Osteoblast (primary cell): ENCODE results near the gene ADGRA3. TPM values are rescaled to one million over a fixed set of nuclear protein-coding genes. Genes with fewer than 3 reads are reported as not detected.
"Not testable (repeated sequence)": the region's sequence is repeated elsewhere in the genome, so short reads cannot be mapped to it uniquely, and the experiment has no call there.

Source experiments
- DNase-seq: peaks from one replicate; pipeline ENCODE4 v3.0.0; 2011; ENCODE audit warnings: low spot score, mixed read lengths; ENCODE audit not compliant: insufficient read length; ENCODE audit errors: missing footprints
- H2AFZ ChIP-seq: 2 replicates; pipeline ENCODE4 v1.6.0; 2011; ENCODE audit warnings: mild to moderate bottlenecking, low read length
- H3K27ac ChIP-seq: 2 replicates; pipeline ENCODE4 v1.5.1; 2011; ENCODE audit warnings: mild to moderate bottlenecking, low read depth, low read length, moderate library complexity
- H3K27me3 ChIP-seq: 2 replicates; pipeline ENCODE4 v1.6.0; 2012; ENCODE audit warnings: mild to moderate bottlenecking, control low read depth, inconsistent platforms, low read length, moderate library complexity; ENCODE audit not compliant: insufficient read depth
- H3K36me3 ChIP-seq: 2 replicates; pipeline ENCODE4 v1.5.1; 2011; ENCODE audit warnings: mild to moderate bottlenecking, low read length, control low read depth, moderate library complexity; ENCODE audit not compliant: insufficient read depth
- H3K4me1 ChIP-seq: 2 replicates; pipeline ENCODE4 v1.5.1; 2011; ENCODE audit warnings: mild to moderate bottlenecking, low read length, control low read depth, moderate library complexity; ENCODE audit not compliant: insufficient read depth
- H3K4me2 ChIP-seq: 2 replicates; pipeline ENCODE4 v1.6.0; 2011; ENCODE audit warnings: mild to moderate bottlenecking, low read length; ENCODE audit not compliant: insufficient read depth
- H3K4me3 ChIP-seq: fragments of 200-600 bp; sonication (generic); 3 replicates; pipeline ENCODE4 v1.5.1; 2012; ENCODE audit warnings: mild to moderate bottlenecking, low read length, inconsistent platforms; ENCODE audit not compliant: insufficient read depth
- H3K79me2 ChIP-seq: 2 replicates; pipeline ENCODE4 v1.6.0; 2012; ENCODE audit warnings: mild to moderate bottlenecking, low read length, control low read depth, inconsistent platforms; ENCODE audit not compliant: insufficient read depth
- H3K9me3 ChIP-seq: 2 replicates; pipeline ENCODE4 v1.5.1; 2011; ENCODE audit warnings: low read depth, low read length, control low read depth
- H4K20me1 ChIP-seq: 2 replicates; pipeline ENCODE4 v1.6.0; 2012; ENCODE audit warnings: mild to moderate bottlenecking, low read length, control low read depth; ENCODE audit not compliant: insufficient read depth
- total RNA-seq: library from RNA; depleted of rRNA; stranded (reverse); fragments of >200 nt; gene quantifications from 2 replicates; pipeline ENCODE4 v1.2.3, GENCODE V29; 2012
- TF ChIP-seq, protein P1 (sequence below): IDR thresholded peaks from 2 replicates; pipeline ENCODE4 v1.5.1; 2011; ENCODE audit warnings: mild to moderate bottlenecking, low read depth, low read length, moderate library complexity; ENCODE audit errors: extremely low read depth

Gene ADGRA3
- total RNA-seq, 1 donor = 25.3 TPM

DNA sequence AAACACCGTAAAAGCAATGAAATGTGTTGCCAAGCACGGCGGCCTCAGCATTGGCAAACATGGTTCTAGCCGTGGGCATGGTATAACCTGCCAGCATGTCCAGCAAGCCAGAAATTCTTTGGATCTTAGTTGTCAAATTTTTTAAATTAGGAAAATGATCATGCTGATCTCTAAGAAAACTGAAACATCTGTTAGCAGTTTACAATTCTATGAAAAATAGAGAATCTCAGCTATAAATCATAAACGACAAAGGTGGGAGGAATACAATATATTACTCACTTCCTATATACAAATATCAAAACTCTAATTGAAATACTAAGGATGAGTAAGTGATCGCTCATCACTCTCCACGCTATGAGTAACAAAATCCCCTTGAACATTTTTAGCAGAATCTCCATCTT lies 130.3 kb downstream of the ADGRA3 start:
- Histone ChIP-seq H3K27ac (peak overlapping the region; percentile 47), H3K4me2 (peak overlapping the region; percentile 75), H3K4me1 (peaks cover 11% of the 10 kb centered on the region), H4K20me1 (no peaks in the 10 kb centered on the region), H3K79me2 (no peaks in the 10 kb centered on the region), H3K36me3 (peaks cover 10% of the 10 kb centered on the region), H2AFZ (no peak overlapping the region), H3K4me3 (peak overlapping the region; percentile 34), H3K9me3 (no peaks in the 10 kb centered on the region), H3K27me3 (no peaks in the 10 kb centered on the region)
- TF ChIP-seq, protein P1, sequence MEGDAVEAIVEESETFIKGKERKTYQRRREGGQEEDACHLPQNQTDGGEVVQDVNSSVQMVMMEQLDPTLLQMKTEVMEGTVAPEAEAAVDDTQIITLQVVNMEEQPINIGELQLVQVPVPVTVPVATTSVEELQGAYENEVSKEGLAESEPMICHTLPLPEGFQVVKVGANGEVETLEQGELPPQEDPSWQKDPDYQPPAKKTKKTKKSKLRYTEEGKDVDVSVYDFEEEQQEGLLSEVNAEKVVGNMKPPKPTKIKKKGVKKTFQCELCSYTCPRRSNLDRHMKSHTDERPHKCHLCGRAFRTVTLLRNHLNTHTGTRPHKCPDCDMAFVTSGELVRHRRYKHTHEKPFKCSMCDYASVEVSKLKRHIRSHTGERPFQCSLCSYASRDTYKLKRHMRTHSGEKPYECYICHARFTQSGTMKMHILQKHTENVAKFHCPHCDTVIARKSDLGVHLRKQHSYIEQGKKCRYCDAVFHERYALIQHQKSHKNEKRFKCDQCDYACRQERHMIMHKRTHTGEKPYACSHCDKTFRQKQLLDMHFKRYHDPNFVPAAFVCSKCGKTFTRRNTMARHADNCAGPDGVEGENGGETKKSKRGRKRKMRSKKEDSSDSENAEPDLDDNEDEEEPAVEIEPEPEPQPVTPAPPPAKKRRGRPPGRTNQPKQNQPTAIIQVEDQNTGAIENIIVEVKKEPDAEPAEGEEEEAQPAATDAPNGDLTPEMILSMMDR = no peak
- peak; percentile 73 for DNase-seq

DNA sequence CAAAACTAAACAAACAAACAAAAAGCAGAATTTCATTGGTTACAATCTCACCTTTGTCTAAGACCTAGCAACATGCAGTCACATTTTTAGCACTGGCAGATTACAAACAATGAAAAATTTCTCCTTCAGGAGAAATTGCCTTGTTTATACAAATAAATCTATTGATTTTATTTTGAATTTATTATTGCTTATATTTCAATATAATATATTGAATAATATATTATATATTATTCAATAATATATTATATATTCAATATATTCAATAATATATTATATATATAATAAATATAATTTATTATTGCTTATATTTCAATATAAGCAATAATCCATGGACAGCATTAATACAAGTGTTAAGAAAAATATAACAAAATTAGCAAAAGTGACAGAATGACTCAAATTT lies 131.7 kb downstream of the ADGRA3 start:
- H3K79me2 ChIP-seq = no peaks in the 10 kb centered on the region
- H2AFZ ChIP-seq = no peak overlapping the region
- no peaks in the 10 kb centered on the region for H3K9me3 ChIP-seq
- H3K36me3 ChIP-seq = peaks cover 10% of the 10 kb centered on the region
- no peak overlapping the region for H3K4me2 ChIP-seq
- TF ChIP-seq, protein P1 = no peak
- no peaks in the 10 kb centered on the region for H3K27me3 ChIP-seq
- H3K4me1 ChIP-seq = peaks cover 11% of the 10 kb centered on the region
- no peaks in the 10 kb centered on the region for H4K20me1 ChIP-seq
- no peak overlapping the region for H3K4me3 ChIP-seq
- no peak overlapping the region for H3K27ac ChIP-seq
- DNase-seq = no peak

DNA sequence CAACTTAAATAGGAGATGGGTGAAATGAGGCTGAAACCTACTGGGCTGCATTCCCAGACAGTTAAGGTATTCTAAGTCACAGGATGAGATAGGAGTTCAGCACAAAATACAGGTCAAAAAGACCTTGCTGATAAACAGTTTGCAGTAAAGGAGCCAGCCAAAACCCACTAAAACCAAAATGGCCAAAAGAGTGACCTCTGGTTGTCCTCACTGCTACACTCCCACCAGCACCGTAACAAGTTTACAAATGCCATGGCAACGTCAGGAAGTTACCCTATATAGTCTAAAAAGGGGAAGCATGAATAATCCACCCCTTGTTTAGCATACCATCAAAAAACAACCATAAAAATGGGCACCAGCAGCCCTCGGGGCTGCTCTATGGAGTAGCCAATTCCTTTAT lies 133.7 kb downstream of the ADGRA3 start:
- not testable (repeated sequence) for H4K20me1 ChIP-seq, H3K27ac ChIP-seq, H3K27me3 ChIP-seq, H3K79me2 ChIP-seq, DNase-seq, H3K9me3 ChIP-seq, H3K36me3 ChIP-seq
- Histone ChIP-seq H2AFZ (peak overlapping the region; percentile 73), H3K4me3 (peak overlapping the region; percentile 46), H3K4me2 (peak overlapping the region; percentile 70), H3K4me1 (peaks cover 11% of the 10 kb centered on the region)

DNA sequence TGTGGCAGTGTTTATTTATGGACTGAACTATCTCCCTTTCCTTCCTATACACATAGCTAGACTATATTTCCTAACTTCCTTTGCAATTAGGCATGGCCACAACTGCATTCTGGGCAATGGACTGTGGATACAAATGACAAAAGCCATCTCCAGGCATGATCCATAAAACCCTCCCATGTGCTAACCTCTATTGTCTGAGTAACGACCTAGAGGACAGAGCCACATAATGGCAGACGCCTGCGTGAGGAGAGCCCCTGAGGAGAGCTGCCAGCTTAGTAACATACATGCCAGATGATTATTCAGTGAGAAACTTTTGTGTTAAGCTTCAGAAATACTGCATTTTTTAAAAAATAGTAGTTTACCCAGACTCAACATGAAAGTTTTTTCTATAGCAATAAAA lies 142.9 kb downstream of the ADGRA3 start:
- Histone ChIP-seq H4K20me1 (no peaks in the 10 kb centered on the region), H3K9me3 (no peaks in the 10 kb centered on the region), H3K4me2 (no peak overlapping the region), H3K36me3 (no peaks in the 10 kb centered on the region), H2AFZ (no peak overlapping the region), H3K27ac (no peak overlapping the region), H3K4me3 (no peak overlapping the region), H3K27me3 (no peaks in the 10 kb centered on the region), H3K4me1 (no peaks in the 10 kb centered on the region), H3K79me2 (no peaks in the 10 kb centered on the region)
- DNase-seq = no peak
- TF ChIP-seq, protein P1 = no peak
